Common myeloid progenitor, CD34-positive (primary cell): ENCODE measurements around the gene TAB2.

Experiments
- CTCF ChIA-PET: fragments of 350-600 bp; sonication (Branson Sonifier 250); formaldehyde crosslinking; loops from one replicate; lab custom pipeline; 2021; ENCODE audit warnings: antibody characterized with exemption; lab: Charles Lee
- POLR2A ChIA-PET: fragments of 350-600 bp; sonication (Branson Sonifier 250); formaldehyde crosslinking; loops from one replicate; lab custom pipeline; 2021; ENCODE audit warnings: antibody characterized with exemption; lab: Charles Lee
- DNase-seq, 3 donors: peaks; one replicate each; pipeline versions ENCODE4 v3.0.0 to v3.0.0-alpha.2; 2013
- H3K27ac ChIP-seq, 2 experiments: 1 replicate in 1 of 2; 2 replicates in 1 of 2; pipeline ENCODE4 v1.7.0; 2013; ENCODE audit warnings: inconsistent platforms in 2 of 2, low read length in 2 of 2, mild to moderate bottlenecking in 2 of 2, low read depth in 1 of 2, moderate library complexity in 1 of 2; ENCODE audit not compliant: severe bottlenecking in 2 of 2, insufficient read depth in 1 of 2, poor library complexity in 1 of 2
- H3K27me3 ChIP-seq, 5 experiments: replicated peaks in 2 of 5; 1 replicate in 3 of 5; 2 replicates in 2 of 5; pipeline versions ENCODE4 v1.6.1 to v1.7.0; 2013; ENCODE audit warnings: low read length in 4 of 5, mild to moderate bottlenecking in 2 of 5, moderate library complexity in 2 of 5, inconsistent platforms in 1 of 5; ENCODE audit not compliant: insufficient read depth in 5 of 5, control insufficient read depth in 4 of 5
- H3K36me3 ChIP-seq, 4 experiments: 1 replicate in 2 of 4; 2 replicates in 2 of 4; pipeline versions ENCODE4 v1.6.1 to v1.7.0; 2013; ENCODE audit warnings: low read length in 3 of 4, control low read depth in 1 of 4, mild to moderate bottlenecking in 1 of 4; ENCODE audit not compliant: control insufficient read depth in 4 of 4, insufficient read depth in 4 of 4
- H3K4me1 ChIP-seq, 4 experiments: 1 replicate in 3 of 4; 2 replicates in 1 of 4; pipeline versions ENCODE4 v1.6.1 to v1.7.1; 2013; ENCODE audit warnings: low read length in 3 of 4, mild to moderate bottlenecking in 3 of 4, control low read depth in 1 of 4, inconsistent platforms in 1 of 4, moderate library complexity in 1 of 4; ENCODE audit not compliant: control insufficient read depth in 4 of 4, insufficient read depth in 4 of 4; ENCODE audit errors: control extremely low read depth in 1 of 4
- H3K4me3 ChIP-seq, 7 experiments: 1 replicate in 4 of 7; 2 replicates in 3 of 7; pipeline versions ENCODE4 v1.5.1 to v1.7.0; 2013; ENCODE audit warnings: mild to moderate bottlenecking in 7 of 7, low read length in 6 of 7, moderate library complexity in 6 of 7, inconsistent platforms in 2 of 7, low read depth in 2 of 7, control low read depth in 1 of 7; ENCODE audit not compliant: insufficient read depth in 4 of 7, control insufficient read depth in 1 of 7; ENCODE audit errors: extremely low read depth in 1 of 7
- H3K9me3 ChIP-seq, 5 experiments: 1 replicate in 4 of 5; 2 replicates in 1 of 5; pipeline versions ENCODE4 v1.6.1 to v1.7.1; 2013; ENCODE audit warnings: low read length in 4 of 5, mild to moderate bottlenecking in 2 of 5, inconsistent platforms in 1 of 5, low read depth in 1 of 5, moderate library complexity in 1 of 5; ENCODE audit not compliant: control insufficient read depth in 4 of 5, insufficient read depth in 2 of 5; ENCODE audit errors: control extremely low read depth in 1 of 5
- WGBS: methylation state at CpG from one replicate; pipeline ENCODE4 v1.1.5; 2013; ENCODE audit not compliant: insufficient coverage; 5-methylcytosine and 5-hydroxymethylcytosine counted together

The TAB2 gene

DNA sequence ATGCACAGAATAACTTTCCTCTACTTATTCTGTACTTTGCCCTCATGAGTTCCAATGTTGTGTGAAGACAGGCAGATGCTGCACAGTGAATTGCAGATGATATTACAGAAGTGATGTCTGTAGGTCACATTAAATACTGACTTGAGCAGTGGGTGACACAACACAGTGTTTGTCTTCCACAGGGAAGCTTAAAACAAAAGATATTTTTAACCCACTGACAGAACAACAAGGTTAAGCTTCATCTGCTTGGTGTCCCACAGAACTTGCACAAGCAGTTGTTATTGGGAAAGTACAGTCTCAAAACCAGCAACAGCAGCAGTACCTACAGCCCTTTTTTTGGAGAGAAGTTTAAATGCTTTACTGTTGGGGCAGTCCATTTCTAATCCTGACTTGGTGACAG lies 93.0 kb downstream of the TAB2 start:
- ChIA-PET POLR2A (no interaction called here), CTCF (interaction anchor here (1.1 to 1.8 kb wide), 4 partner anchors 9 to 382 kb away, joined by 3 to 8 read pairs (median 4); no protein-coding TSS in a partner anchor)
- H3K4me1 ChIP-seq, result no peaks in the 10 kb centered on the region
- no peaks in the 10 kb centered on the region for H3K27me3 ChIP-seq
- H3K36me3 ChIP-seq, result peaks cover 15 to 42% (median 20%) of the 10 kb centered on the region in 4 experiments
- no peaks in the 10 kb centered on the region for H3K9me3 ChIP-seq
- no peak overlapping the region for H3K27ac ChIP-seq
- no peak for DNase-seq
- H3K4me3 ChIP-seq, result no peak overlapping the region

DNA sequence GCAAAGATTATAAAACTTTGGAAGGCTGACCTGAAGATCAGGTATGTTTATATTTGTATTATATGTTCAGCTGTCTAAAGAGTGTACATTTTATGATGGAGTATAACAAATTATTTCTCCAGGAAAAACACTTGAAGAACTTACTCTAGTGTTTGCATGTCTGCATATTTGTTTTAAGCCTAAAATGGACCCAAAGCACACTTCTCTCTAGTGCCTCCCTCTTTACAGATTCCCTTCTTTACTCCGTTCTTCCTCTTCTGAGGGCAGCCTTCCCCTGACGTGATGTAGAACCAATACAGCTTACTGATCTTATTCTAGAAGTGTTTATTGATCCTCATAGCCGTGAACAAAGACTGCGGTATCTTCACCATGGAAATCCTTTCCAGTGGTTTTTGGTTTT lies 96.5 kb downstream of the TAB2 start:
- ChIA-PET POLR2A (interaction anchor here (0.5 to 0.7 kb wide), 2 partner anchors 98 to 387 kb away, joined by 3 to 7 read pairs; no protein-coding TSS in a partner anchor), CTCF (interaction anchor here (0.8 to 1.6 kb wide), 3 partner anchors 15 to 326 kb away, joined by 3 to 6 read pairs (median 3); no protein-coding TSS in a partner anchor)
- Histone ChIP-seq H3K27ac (no peak overlapping the region), H3K4me3 (no peak overlapping the region), H3K27me3 (no peaks in the 10 kb centered on the region), H3K9me3 (peaks cover 0 to 5% (median 2%) of the 10 kb centered on the region in 5 experiments), H3K36me3 (peaks cover 13 to 27% (median 14%) of the 10 kb centered on the region in 4 experiments), H3K4me1 (no peaks in the 10 kb centered on the region)
- WGBS, result 83% methylated on average over 3 of the region's 4 CpGs
- no peak for DNase-seq

DNA sequence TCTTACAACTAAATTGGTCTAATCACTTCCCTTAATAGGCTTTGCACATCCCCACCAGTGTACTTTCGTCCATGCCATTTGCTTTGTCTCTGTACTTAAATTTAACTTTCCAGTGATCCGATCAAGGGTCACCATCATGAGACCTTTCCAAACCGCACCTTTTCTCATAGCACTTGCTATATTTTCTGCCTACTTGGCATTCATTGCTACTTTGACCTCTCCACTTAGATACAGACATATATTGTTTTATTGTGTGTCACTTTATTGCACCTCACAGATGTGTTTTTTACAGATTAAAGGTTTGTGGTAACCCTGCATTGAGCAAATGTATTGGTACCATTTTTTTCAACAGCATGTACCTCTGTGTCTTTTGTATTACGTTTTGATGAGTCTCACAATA lies 97.3 kb downstream of the TAB2 start:
- 100% methylated on average over 3 of the region's 4 CpGs for WGBS
- H3K9me3 ChIP-seq, result peaks cover 0 to 5% (median 2%) of the 10 kb centered on the region in 5 experiments
- CTCF ChIA-PET, result interaction anchor here (1.0 to 1.6 kb wide), 2 partner anchors 14 to 17 kb away, joined by 3 to 6 read pairs; no protein-coding TSS in a partner anchor
- H3K4me3 ChIP-seq, result no peak overlapping the region
- no peak overlapping the region for H3K27ac ChIP-seq
- peaks cover 0 to 3% (median 0%) of the 10 kb centered on the region in 4 experiments for H3K4me1 ChIP-seq
- POLR2A ChIA-PET, result no interaction called here
- peaks cover 6 to 19% (median 10%) of the 10 kb centered on the region in 4 experiments for H3K36me3 ChIP-seq
- no peak for DNase-seq
- no peaks in the 10 kb centered on the region for H3K27me3 ChIP-seq

GRCh38 chr6:149419696-149420404 lies 102.3 kb downstream of the TAB2 start:
- Histone ChIP-seq H3K9me3 (peaks cover 0 to 5% (median 2%) of the 10 kb centered on the region in 5 experiments), H3K4me1 (peaks cover 0 to 3% (median 0%) of the 10 kb centered on the region in 4 experiments), H3K4me3 (no peak overlapping the region), H3K36me3 (no peaks in the 10 kb centered on the region), H3K27ac (no peak overlapping the region), H3K27me3 (no peaks in the 10 kb centered on the region)
- DNase-seq, result no peak
- POLR2A ChIA-PET, result no interaction called here
- CTCF ChIA-PET, result interaction anchor here (0.8 to 4.6 kb wide), 4 partner anchors 9 to 338 kb away, joined by 3 to 35 read pairs (median 4); no protein-coding TSS in a partner anchor
- 94% methylated on average over 11 of the region's 13 CpGs for WGBS

GRCh38 chr6:149421132-149421531 lies 103.6 kb downstream of the TAB2 start:
- Histone ChIP-seq H3K36me3 (no peaks in the 10 kb centered on the region), H3K27me3 (no peaks in the 10 kb centered on the region), H3K4me3 (no peak overlapping the region), H3K27ac (no peak overlapping the region), H3K4me1 (peaks cover 0 to 3% (median 0%) of the 10 kb centered on the region in 4 experiments), H3K9me3 (peaks cover 0 to 3% (median 0%) of the 10 kb centered on the region in 5 experiments)
- DNase-seq, result no peak
- WGBS, result 93% methylated on average over 3 of the region's 5 CpGs
- ChIA-PET POLR2A (no interaction called here), CTCF (interaction anchor here (0.6 to 4.6 kb wide), 7 partner anchors 11 to 398 kb away, joined by 3 to 35 read pairs (median 3); no protein-coding TSS in a partner anchor)

- peaks cover 0 to 3% (median 0%) of the 10 kb centered on the region in 4 experiments for H3K4me1 ChIP-seq
- no peak overlapping the region for H3K4me3 ChIP-seq
- H3K27me3 ChIP-seq, result no peaks in the 10 kb centered on the region
- H3K36me3 ChIP-seq, result no peaks in the 10 kb centered on the region
- no peaks in the 10 kb centered on the region for H3K9me3 ChIP-seq
- H3K27ac ChIP-seq, result no peak overlapping the region
- DNase-seq, result no peak
- ChIA-PET POLR2A (no interaction called here), CTCF (interaction anchor here (1.6 to 4.6 kb wide), 3 partner anchors 9 to 392 kb away, joined by 4 to 35 read pairs (median 5); no protein-coding TSS in a partner anchor)
- WGBS, result 100% methylated on average over 2 of the region's 4 CpGs
Observed at GRCh38 chr6:149422581-149422980, 105.1 kb downstream of the TAB2 start.
